Tibial artery (tissue), 4 donors: ENCODE results near the gene OGFOD3.

Experiments used
- DNase-seq, 2 donors: peaks; one replicate each; pipeline ENCODE4 v3.0.0-alpha.2; 2019
- H3K27ac ChIP-seq, 2 donors: fragments of 200-600 bp; sonication (generic) in 1 of 2; 1 replicate in 1 of 2; 2 replicates in 1 of 2; pipeline ENCODE4 v1.5.1; 2018 to 2019; ENCODE audit warnings: mild to moderate bottlenecking in 1 of 2
- H3K27me3 ChIP-seq, 2 donors: fragments of 200-600 bp; sonication (generic) in 1 of 2; one replicate each; pipeline versions ENCODE4 v1.5.1 to v1.6.0; 2016 to 2019
- H3K36me3 ChIP-seq, 3 donors: fragments of 200-600 bp; sonication (generic) in 2 of 3; one replicate each; pipeline ENCODE4 v1.5.1; 2016 to 2019; ENCODE audit warnings: mild to moderate bottlenecking in 2 of 3
- H3K4me1 ChIP-seq, 4 donors: fragments of 200-600 bp; sonication (generic) in 2 of 4; 1 replicate in 3 of 4; 2 replicates in 1 of 4; pipeline ENCODE4 v1.5.1; 2016 to 2019
- H3K4me3 ChIP-seq, 2 donors: fragments of 200-600 bp; sonication (generic) in 1 of 2; 1 replicate in 1 of 2; 2 replicates in 1 of 2; pipeline ENCODE4 v1.5.1; 2018 to 2019; ENCODE audit warnings: mild to moderate bottlenecking in 2 of 2
- H3K9me3 ChIP-seq, 3 donors: fragments of 200-600 bp; sonication (generic) in 1 of 3; one replicate each; pipeline ENCODE4 v1.5.1; 2016 to 2019
- intact Hi-C: fragments of 100-400 bp; cut with DNase I; formaldehyde crosslinking; loops from one replicate; pipeline ENCODE4 v1.15.0; 2023; ENCODE audit warnings: low total_unique reads
- TF ChIP-seq, protein P1 (sequence below), 2 experiments: fragments of 200-600 bp in 1 of 2; fragments of 450-650 bp in 1 of 2; IDR thresholded peaks; one replicate each; pipeline ENCODE4 v1.5.1; 2017 to 2019; ENCODE audit warnings: antibody characterized with exemption in 2 of 2, mild to moderate bottlenecking in 1 of 2, moderate library complexity in 1 of 2

Gene OGFOD3

DNA sequence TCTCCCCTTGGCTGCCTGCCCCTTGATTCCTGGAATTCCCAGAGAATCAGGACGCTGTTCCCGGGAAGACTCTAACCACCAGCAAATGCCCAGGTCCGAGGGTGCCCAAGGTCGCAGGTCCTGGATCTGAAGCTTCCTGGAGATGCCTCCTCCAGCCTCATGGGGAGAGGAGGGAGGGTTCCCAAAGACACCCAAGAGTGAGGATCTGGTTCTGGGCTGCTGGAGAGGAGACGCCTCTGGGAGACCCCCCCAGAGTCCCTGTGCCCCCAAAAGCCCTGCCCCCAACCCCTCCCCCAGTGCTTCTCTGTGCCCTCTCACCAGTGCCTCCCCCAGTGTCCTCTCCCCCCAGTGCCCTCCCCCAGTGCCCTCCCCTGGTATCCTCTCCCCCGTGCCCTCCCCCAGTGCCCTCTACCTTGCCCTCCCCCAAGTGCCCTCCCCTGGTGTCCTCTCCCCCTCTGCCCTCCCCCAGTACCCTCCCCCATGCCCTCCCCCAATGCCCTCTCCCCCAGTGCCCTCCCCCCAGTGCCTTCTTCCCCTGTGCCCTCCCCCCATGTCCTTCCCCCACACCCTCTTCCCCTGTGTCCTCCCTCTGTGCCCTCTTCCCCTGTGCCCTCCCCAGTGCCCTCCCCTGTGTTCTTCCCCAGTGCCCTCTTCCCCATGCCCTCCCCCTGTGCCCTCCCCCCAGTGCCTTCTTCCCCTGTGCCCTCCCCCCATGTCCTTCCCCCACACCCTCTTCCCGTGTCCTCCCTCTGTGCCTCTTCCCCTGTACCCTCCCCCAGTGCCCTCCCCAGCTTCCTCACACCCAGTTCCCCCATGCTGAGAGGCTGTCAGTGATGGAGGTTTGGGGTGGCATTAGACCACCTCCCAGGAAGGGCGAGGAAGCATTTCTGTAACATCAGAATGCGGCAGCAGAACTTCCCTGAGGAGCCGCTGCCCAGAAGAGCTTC lies 78.5 kb downstream of the OGFOD3 start:
- H3K9me3 ChIP-seq, result no peaks in the 10 kb centered on the region
- peaks cover 0 to 20% (median 15%) of the 10 kb centered on the region in 4 donors for H3K4me1 ChIP-seq
- no peak for DNase-seq
- no peak overlapping the region for H3K27ac ChIP-seq
- no peaks in the 10 kb centered on the region for H3K36me3 ChIP-seq
- peaks cover 0 to 10% of the 10 kb centered on the region in 2 donors for H3K27me3 ChIP-seq
- TF ChIP-seq, protein P1, sequence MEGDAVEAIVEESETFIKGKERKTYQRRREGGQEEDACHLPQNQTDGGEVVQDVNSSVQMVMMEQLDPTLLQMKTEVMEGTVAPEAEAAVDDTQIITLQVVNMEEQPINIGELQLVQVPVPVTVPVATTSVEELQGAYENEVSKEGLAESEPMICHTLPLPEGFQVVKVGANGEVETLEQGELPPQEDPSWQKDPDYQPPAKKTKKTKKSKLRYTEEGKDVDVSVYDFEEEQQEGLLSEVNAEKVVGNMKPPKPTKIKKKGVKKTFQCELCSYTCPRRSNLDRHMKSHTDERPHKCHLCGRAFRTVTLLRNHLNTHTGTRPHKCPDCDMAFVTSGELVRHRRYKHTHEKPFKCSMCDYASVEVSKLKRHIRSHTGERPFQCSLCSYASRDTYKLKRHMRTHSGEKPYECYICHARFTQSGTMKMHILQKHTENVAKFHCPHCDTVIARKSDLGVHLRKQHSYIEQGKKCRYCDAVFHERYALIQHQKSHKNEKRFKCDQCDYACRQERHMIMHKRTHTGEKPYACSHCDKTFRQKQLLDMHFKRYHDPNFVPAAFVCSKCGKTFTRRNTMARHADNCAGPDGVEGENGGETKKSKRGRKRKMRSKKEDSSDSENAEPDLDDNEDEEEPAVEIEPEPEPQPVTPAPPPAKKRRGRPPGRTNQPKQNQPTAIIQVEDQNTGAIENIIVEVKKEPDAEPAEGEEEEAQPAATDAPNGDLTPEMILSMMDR (IDR thresholded peaks at IDR 0.05), result no peak
- intact Hi-C loops, result no loop called here
- H3K4me3 ChIP-seq, result peak overlapping the region; percentile 36 to 49
